OCI-LY1 (cell line): ENCODE data around the gene DOCK3.

Experiments
- EZH2 ChIP-seq: fragments of 200-600 bp; sonication (generic), shearing (Covaris generic); IDR thresholded peaks from 2 replicates; pipeline ENCODE4 v1.8.0; 2017; ENCODE audit warnings: borderline replicate concordance, mixed run types, mild to moderate bottlenecking, antibody characterized with exemption, low read length, moderate library complexity, mixed read lengths
- TF ChIP-seq, protein P1 (sequence below): fragments of 200-600 bp; sonication (generic), shearing (Covaris generic); IDR thresholded peaks from 2 replicates; pipeline ENCODE4 v1.5.1; 2017; ENCODE audit warnings: mild to moderate bottlenecking, antibody characterized with exemption, low read length, moderate library complexity, mixed read lengths

DNA sequence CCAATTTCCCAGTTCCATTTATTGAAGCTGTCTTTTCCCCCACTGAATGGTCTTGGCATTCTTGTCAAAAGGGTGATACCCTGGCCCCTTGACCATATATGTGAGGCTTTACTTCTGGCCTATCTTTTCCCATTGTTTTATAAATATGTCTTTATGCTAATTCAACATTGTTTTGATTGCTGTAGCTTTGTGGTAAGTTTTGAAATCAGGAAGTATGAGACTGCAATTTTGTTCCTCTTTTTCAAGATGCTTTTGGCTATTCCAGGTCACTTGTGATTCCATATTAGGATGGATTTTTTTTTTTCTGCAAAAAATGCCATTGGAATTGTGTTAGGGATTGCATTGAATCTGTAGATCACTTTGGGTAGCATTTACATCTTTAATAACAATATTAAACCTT is 569.2 kb downstream of the DOCK3 start:
- no peak for TF ChIP-seq EZH2
- TF ChIP-seq, protein P1, sequence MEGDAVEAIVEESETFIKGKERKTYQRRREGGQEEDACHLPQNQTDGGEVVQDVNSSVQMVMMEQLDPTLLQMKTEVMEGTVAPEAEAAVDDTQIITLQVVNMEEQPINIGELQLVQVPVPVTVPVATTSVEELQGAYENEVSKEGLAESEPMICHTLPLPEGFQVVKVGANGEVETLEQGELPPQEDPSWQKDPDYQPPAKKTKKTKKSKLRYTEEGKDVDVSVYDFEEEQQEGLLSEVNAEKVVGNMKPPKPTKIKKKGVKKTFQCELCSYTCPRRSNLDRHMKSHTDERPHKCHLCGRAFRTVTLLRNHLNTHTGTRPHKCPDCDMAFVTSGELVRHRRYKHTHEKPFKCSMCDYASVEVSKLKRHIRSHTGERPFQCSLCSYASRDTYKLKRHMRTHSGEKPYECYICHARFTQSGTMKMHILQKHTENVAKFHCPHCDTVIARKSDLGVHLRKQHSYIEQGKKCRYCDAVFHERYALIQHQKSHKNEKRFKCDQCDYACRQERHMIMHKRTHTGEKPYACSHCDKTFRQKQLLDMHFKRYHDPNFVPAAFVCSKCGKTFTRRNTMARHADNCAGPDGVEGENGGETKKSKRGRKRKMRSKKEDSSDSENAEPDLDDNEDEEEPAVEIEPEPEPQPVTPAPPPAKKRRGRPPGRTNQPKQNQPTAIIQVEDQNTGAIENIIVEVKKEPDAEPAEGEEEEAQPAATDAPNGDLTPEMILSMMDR = no peak
